Myocyte (in vitro differentiated cells): ENCODE data around the gene RFTN2. TPM values are rescaled to one million over a fixed set of nuclear protein-coding genes. Genes with fewer than 3 reads are reported as not detected.
"Not testable (repeated sequence)": the region's sequence is repeated elsewhere in the genome, so short reads cannot be mapped to it uniquely, and the experiment has no call there.

Experiments used
- DNase-seq: peaks from one replicate; pipeline ENCODE4 v3.0.0-alpha.2; 2012; ENCODE audit warnings: low read depth
- polyA plus RNA-seq: library from polyadenylated mRNA; unstranded; fragments of >200 nt; gene quantifications from one replicate; pipeline ENCODE4 v1.2.1, GENCODE V29; 2012; ENCODE audit warnings: missing spikeins
- total RNA-seq: library from RNA; depleted of rRNA; stranded (reverse); fragments of >200 nt; gene quantifications from 2 replicates; pipeline ENCODE4 v1.2.3, GENCODE V29; 2014

Gene RFTN2
- total RNA-seq: 6.2 and 6.8 TPM in 2 replicates
- polyA plus RNA-seq: 4.5 TPM

- peak; percentile 37 for DNase-seq
Measured at GRCh38 chr2:197675246-197675645, at the start of gene RFTN2. Gene RFTN2, minus strand, starts transcription at chr2:197675587. Its CDS starts 129 bp downstream, at chr2:197675458.

GRCh38 chr2:197717863-197718262 is 42.5 kb upstream of the RFTN2 start:
- no peak for DNase-seq

- DNase-seq: no peak
Measured at GRCh38 chr2:197713271-197713670, 37.9 kb upstream of the RFTN2 start.

GRCh38 chr2:197711578-197711977 is 36.2 kb upstream of the RFTN2 start:
- DNase-seq: no peak

- DNase-seq: no peak
Measured at GRCh38 chr2:197710424-197711042, 35.1 kb upstream of the RFTN2 start.

GRCh38 chr2:197709140-197709539 is 33.8 kb upstream of the RFTN2 start:
- not testable (repeated sequence) for DNase-seq

- DNase-seq: peak; percentile 13
Measured at GRCh38 chr2:197708331-197708730, 32.9 kb upstream of the RFTN2 start.

GRCh38 chr2:197707316-197708213 is 32.2 kb upstream of the RFTN2 start:
- peak; percentile 52 for DNase-seq

GRCh38 chr2:197706839-197707207 is 31.4 kb upstream of the RFTN2 start:
- no peak for DNase-seq

- DNase-seq: no peak
Measured at GRCh38 chr2:197705912-197706838, 30.8 kb upstream of the RFTN2 start.

- peak; percentile 93 for DNase-seq
Measured at GRCh38 chr2:197705121-197705911, 29.9 kb upstream of the RFTN2 start, which contains the start of gene MARS2. Gene MARS2, plus strand, starts transcription at chr2:197705369. Its CDS starts 37 bp downstream, at chr2:197705406.

- no peak for DNase-seq
Measured at GRCh38 chr2:197704434-197705120, 29.2 kb upstream of the RFTN2 start.

- no peak for DNase-seq
Measured at GRCh38 chr2:197700960-197701359, 25.6 kb upstream of the RFTN2 start.

- DNase-seq: not testable (repeated sequence)
Measured at GRCh38 chr2:197699724-197700123, 24.3 kb upstream of the RFTN2 start.

- DNase-seq: not testable (repeated sequence)
Measured at GRCh38 chr2:197696571-197696970, 21.2 kb upstream of the RFTN2 start.

GRCh38 chr2:197695971-197696370 is 20.6 kb upstream of the RFTN2 start:
- DNase-seq: not testable (repeated sequence)

GRCh38 chr2:197695206-197695605 is 19.8 kb upstream of the RFTN2 start:
- DNase-seq: not testable (repeated sequence)

- no peak for DNase-seq
Measured at GRCh38 chr2:197677483-197677882, 2.1 kb upstream of the RFTN2 start.

GRCh38 chr2:197677056-197677455 is 1.7 kb upstream of the RFTN2 start:
- no peak for DNase-seq

GRCh38 chr2:197675711-197676188 is 363 bp upstream of the RFTN2 start:
- peak; percentile 57 for DNase-seq
